DMS53 (cell line): ENCODE data around the gene BAX.
"Not testable (repeated sequence)": the region's sequence is repeated elsewhere in the genome, so short reads cannot be mapped to it uniquely, and the experiment has no call there.

ENCODE experiments used
- DNase-seq: peaks from one replicate; lab custom pipeline; 2025; lab: John Stamatoyannopoulos, UW

The BAX gene

GRCh38 chr19:48954595-48955307 is at the start of gene BAX:
BAX (plus strand) TSS chr19:48954875; CDS start chr19:48954929, 54 bp downstream.
- DNase-seq: peak; percentile 99

GRCh38 chr19:48905664-48906063 is 49.0 kb upstream of the BAX start:
- no peak for DNase-seq

GRCh38 chr19:48906324-48906723 is 48.4 kb upstream of the BAX start:
- no peak for DNase-seq

- DNase-seq: no peak
Observed at GRCh38 chr19:48907671-48908070, 47.0 kb upstream of the BAX start.

- not testable (repeated sequence) for DNase-seq
Observed at GRCh38 chr19:48909424-48910077, 45.1 kb upstream of the BAX start.

- DNase-seq: no peak
Observed at GRCh38 chr19:48910803-48911202, 43.9 kb upstream of the BAX start.

- peak; percentile 65 for DNase-seq
Observed at GRCh38 chr19:48913114-48913889, 41.4 kb upstream of the BAX start.

GRCh38 chr19:48914181-48914580 is 40.5 kb upstream of the BAX start:
- DNase-seq: peak; percentile 19

- peak; percentile 96 for DNase-seq
Observed at GRCh38 chr19:48915757-48916156, 38.9 kb upstream of the BAX start.

- DNase-seq: no peak
Observed at GRCh38 chr19:48918071-48918470, 36.6 kb upstream of the BAX start.

GRCh38 chr19:48918801-48919247 is 35.9 kb upstream of the BAX start:
- peak; percentile 54 for DNase-seq

GRCh38 chr19:48919271-48919670 is 35.4 kb upstream of the BAX start:
- DNase-seq: not testable (repeated sequence)

- DNase-seq: no peak
Observed at GRCh38 chr19:48920949-48921348, 33.7 kb upstream of the BAX start.

- no peak for DNase-seq
Observed at GRCh38 chr19:48921721-48922500, 32.8 kb upstream of the BAX start.

- no peak for DNase-seq
Observed at GRCh38 chr19:48922548-48923490, 31.9 kb upstream of the BAX start.

GRCh38 chr19:48925240-48925843 is 29.3 kb upstream of the BAX start:
- DNase-seq: peak; percentile 27

- not testable (repeated sequence) for DNase-seq
Observed at GRCh38 chr19:48925890-48926289, 28.8 kb upstream of the BAX start.

GRCh38 chr19:48926909-48927308 is 27.8 kb upstream of the BAX start:
- DNase-seq: peak; percentile 70

GRCh38 chr19:48927692-48928091 is 27.0 kb upstream of the BAX start:
- DNase-seq: not testable (repeated sequence)
